Kidney (tissue), 14 donors: Measurements from ENCODE around the gene FAM117B. TPM values are rescaled to one million over a fixed set of nuclear protein-coding genes. Genes with fewer than 3 reads are reported as not detected.

Experiments used
- DNase-seq, 5 donors: peaks; one replicate each; pipeline ENCODE4 v3.0.0-alpha.2; 2013 to 2020
- FAIRE-seq: peaks from 2 replicates; lab custom pipeline; 2012; peaks lifted over from hg19 to GRCh38; lab: Jason Lieb, UNC
- H3K27ac ChIP-seq, 2 donors: one replicate each; pipeline ENCODE4 v1.7.0; 2013; ENCODE audit warnings: low read depth in 2 of 2, low read length in 2 of 2, inconsistent platforms in 1 of 2
- H3K27me3 ChIP-seq: one replicate; pipeline ENCODE4 v1.7.1; 2013; ENCODE audit warnings: low read length, inconsistent platforms; ENCODE audit not compliant: control insufficient read depth, insufficient read depth
- H3K36me3 ChIP-seq, 3 donors: one replicate each; pipeline versions ENCODE4 v1.7.0 to v1.7.1; 2013; ENCODE audit warnings: low read length in 3 of 3, control low read depth in 1 of 3, inconsistent platforms in 1 of 3; ENCODE audit not compliant: insufficient read depth in 3 of 3, control insufficient read depth in 2 of 3
- H3K4me1 ChIP-seq, 3 donors: one replicate each; pipeline versions ENCODE4 v1.7.0 to v1.7.1; 2013; ENCODE audit warnings: low read length in 3 of 3, inconsistent platforms in 1 of 3, low read depth in 1 of 3; ENCODE audit not compliant: control insufficient read depth in 2 of 3, insufficient read depth in 2 of 3
- H3K4me3 ChIP-seq, 3 donors: one replicate each; pipeline versions ENCODE4 v1.7.0 to v1.8.1; 2013; ENCODE audit warnings: low read length in 3 of 3, control low read depth in 1 of 3, inconsistent platforms in 1 of 3
- H3K9ac ChIP-seq, 3 donors: one replicate each; pipeline versions ENCODE4 v1.7.0 to v1.7.1; 2013; ENCODE audit warnings: low read length in 3 of 3, control low read depth in 1 of 3, inconsistent platforms in 1 of 3
- H3K9me3 ChIP-seq, 3 donors: one replicate each; pipeline versions ENCODE4 v1.7.0 to v1.7.1; 2013; ENCODE audit warnings: low read length in 3 of 3, control low read depth in 1 of 3, inconsistent platforms in 1 of 3; ENCODE audit not compliant: control insufficient read depth in 2 of 3, insufficient read depth in 1 of 3
- CTCF ChIP-seq: IDR thresholded peaks from 3 replicates; pipeline ENCODE4 v1.5.1; 2012; ENCODE audit warnings: mild to moderate bottlenecking, moderate library complexity, borderline replicate concordance; ENCODE audit not compliant: insufficient read depth; ENCODE audit errors: extremely low read depth
- intact Hi-C: fragments of 100-400 bp; cut with DNase I; formaldehyde crosslinking; loops from one replicate; pipeline ENCODE4 v1.11.1; 2022
- polyA plus RNA-seq: library from polyadenylated mRNA; stranded (reverse); fragments of 350-450 nt; fragmentation: Illumina TruSeq; extraction: RNeasy Lipid Tissue Mini Kit (QIAGEN cat#74804); gene quantifications from one replicate; pipeline ENCODE4 v1.2.3, GENCODE V29; 2014; ENCODE audit warnings: low read depth, low replicate concordance; ENCODE audit not compliant: insufficient read depth
- total RNA-seq: library from RNA; stranded (reverse); fragmentation: NEBNext Ultra II Directional; extraction: Animal tissue kit (Norgen Biotek cat#: 25700); gene quantifications from one replicate; pipeline ENCODE4 v1.2.1, GENCODE V29; 2021
- donor health status: control.
- donor health status: control.
- donor health status: control.
- donor health status: control.
- donor health status: control.
- donor health status: DM: yes; HTN: yes; CAD: no.
- donor health status: Normal renal cell carcinoma (clear cell type).

FAM117B gene
- total and polyA plus RNA-seq, 2 donors from 2014 or later = 4.1 to 14.8 TPM

- no peaks in the 10 kb centered on the region for H3K27me3 ChIP-seq
- H3K9ac ChIP-seq = no peak overlapping the region
- no peaks in the 10 kb centered on the region for H3K36me3 ChIP-seq
- no peaks in the 10 kb centered on the region for H3K4me1 ChIP-seq
- no peak for TF ChIP-seq CTCF
- no peak overlapping the region for H3K4me3 ChIP-seq
- intact Hi-C loops = no loop called here
- H3K27ac ChIP-seq = no peak overlapping the region
- FAIRE-seq = no peak
- DNase-seq = no peak
- H3K9me3 ChIP-seq = no peaks in the 10 kb centered on the region
Observed at GRCh38 chr2:202605174-202605573, 29.6 kb upstream of the FAM117B start.

GRCh38 chr2:202608142-202608852 is 26.5 kb upstream of the FAM117B start:
- no peaks in the 10 kb centered on the region for H3K36me3 ChIP-seq
- no peak for DNase-seq
- no peaks in the 10 kb centered on the region for H3K9me3 ChIP-seq
- H3K4me1 ChIP-seq = no peaks in the 10 kb centered on the region
- no peak overlapping the region for H3K9ac ChIP-seq
- no peak for TF ChIP-seq CTCF
- no peaks in the 10 kb centered on the region for H3K27me3 ChIP-seq
- FAIRE-seq = no peak
- no peak overlapping the region for H3K27ac ChIP-seq
- intact Hi-C loops = no loop called here
- no peak overlapping the region for H3K4me3 ChIP-seq

- Histone ChIP-seq H3K9ac (no peak overlapping the region), H3K4me3 (no peak overlapping the region), H3K27ac (no peak overlapping the region), H3K27me3 (no peaks in the 10 kb centered on the region), H3K9me3 (no peaks in the 10 kb centered on the region), H3K4me1 (no peaks in the 10 kb centered on the region), H3K36me3 (no peaks in the 10 kb centered on the region)
- FAIRE-seq = no peak
- intact Hi-C loops = no loop called here
- DNase-seq = no peak
- no peak for TF ChIP-seq CTCF
Observed at GRCh38 chr2:202609381-202610145, 25.2 kb upstream of the FAM117B start.
